Activated gamma-delta T cell treated with Interleukin-2 at 50 U/mL for 16 hours (primary cell): ENCODE measurements around the gene DDX11.
"Not testable (repeated sequence)": the region's sequence is repeated elsewhere in the genome, so short reads cannot be mapped to it uniquely, and the experiment has no call there.

Experiments used
- DNase-seq: peaks from one replicate; pipeline ENCODE4 v3.0.0-alpha.2; 2020

Gene DDX11

GRCh38 chr12:31070971-31071740 lies 2.5 kb upstream of the DDX11 start:
- DNase-seq, result not testable (repeated sequence)

- not testable (repeated sequence) for DNase-seq
Observed at GRCh38 chr12:31072962-31073361, 698 bp upstream of the DDX11 start.

GRCh38 chr12:31074333-31074874 lies 744 bp downstream of the DDX11 start:
- DNase-seq, result not testable (repeated sequence)

GRCh38 chr12:31076150-31076549 lies 2.5 kb downstream of the DDX11 start:
- DNase-seq, result not testable (repeated sequence)

GRCh38 chr12:31077095-31077494 lies 3.4 kb downstream of the DDX11 start:
- not testable (repeated sequence) for DNase-seq

GRCh38 chr12:31077998-31078397 lies 4.3 kb downstream of the DDX11 start:
- DNase-seq, result not testable (repeated sequence)

GRCh38 chr12:31079421-31079820 lies 5.8 kb downstream of the DDX11 start:
- not testable (repeated sequence) for DNase-seq

- not testable (repeated sequence) for DNase-seq
Observed at GRCh38 chr12:31080221-31080620, 6.6 kb downstream of the DDX11 start.

- DNase-seq, result not testable (repeated sequence)
Observed at GRCh38 chr12:31081274-31081673, 7.6 kb downstream of the DDX11 start.

- DNase-seq, result not testable (repeated sequence)
Observed at GRCh38 chr12:31084241-31084640, 10.6 kb downstream of the DDX11 start.

- DNase-seq, result not testable (repeated sequence)
Observed at GRCh38 chr12:31086032-31086431, 12.4 kb downstream of the DDX11 start.

- DNase-seq, result not testable (repeated sequence)
Observed at GRCh38 chr12:31087486-31087885, 13.8 kb downstream of the DDX11 start.

- DNase-seq, result not testable (repeated sequence)
Observed at GRCh38 chr12:31087956-31088355, 14.3 kb downstream of the DDX11 start.

GRCh38 chr12:31089072-31089471 lies 15.4 kb downstream of the DDX11 start:
- DNase-seq, result no peak

GRCh38 chr12:31091629-31092028 lies 18.0 kb downstream of the DDX11 start:
- DNase-seq, result not testable (repeated sequence)

- not testable (repeated sequence) for DNase-seq
Observed at GRCh38 chr12:31092718-31093117, 19.1 kb downstream of the DDX11 start.

GRCh38 chr12:31095080-31095860 lies 21.6 kb downstream of the DDX11 start:
- not testable (repeated sequence) for DNase-seq

GRCh38 chr12:31096251-31097065 lies 22.8 kb downstream of the DDX11 start:
- DNase-seq, result not testable (repeated sequence)

GRCh38 chr12:31097819-31098218 lies 24.2 kb downstream of the DDX11 start:
- not testable (repeated sequence) for DNase-seq

- not testable (repeated sequence) for DNase-seq
Observed at GRCh38 chr12:31098363-31098762, 24.7 kb downstream of the DDX11 start.

- not testable (repeated sequence) for DNase-seq
Observed at GRCh38 chr12:31098771-31099170, 25.1 kb downstream of the DDX11 start.

- DNase-seq, result not testable (repeated sequence)
Observed at GRCh38 chr12:31099434-31099833, 25.8 kb downstream of the DDX11 start.
